Stomach smooth muscle (tissue), 2 donors: ENCODE data around the gene THEM4.
"Not testable (repeated sequence)": the region's sequence is repeated elsewhere in the genome, so short reads cannot be mapped to it uniquely, and the experiment has no call there.

Experiments
- H3K27ac ChIP-seq: one replicate; pipeline ENCODE4 v1.7.0; 2013; ENCODE audit warnings: mild to moderate bottlenecking, low read length, inconsistent platforms
- H3K27me3 ChIP-seq, 2 donors: one replicate each; pipeline ENCODE4 v1.7.0; 2013; ENCODE audit warnings: low read length in 2 of 2; ENCODE audit not compliant: insufficient read depth in 2 of 2, control insufficient read depth in 1 of 2
- H3K36me3 ChIP-seq, 2 donors: one replicate each; pipeline ENCODE4 v1.7.0; 2013; ENCODE audit warnings: low read length in 2 of 2; ENCODE audit not compliant: control insufficient read depth in 2 of 2, insufficient read depth in 2 of 2
- H3K4me1 ChIP-seq: one replicate; pipeline ENCODE4 v1.7.0; 2013; ENCODE audit warnings: low read length; ENCODE audit not compliant: control insufficient read depth, insufficient read depth
- H3K4me3 ChIP-seq, 2 donors: one replicate each; pipeline ENCODE4 v1.7.0; 2013; ENCODE audit warnings: low read length in 2 of 2
- H3K9ac ChIP-seq, 2 donors: one replicate each; pipeline ENCODE4 v1.7.0; 2013; ENCODE audit warnings: low read length in 2 of 2, mild to moderate bottlenecking in 1 of 2
- H3K9me3 ChIP-seq, 2 donors: one replicate each; pipeline ENCODE4 v1.7.0; 2013; ENCODE audit warnings: low read length in 2 of 2; ENCODE audit not compliant: control insufficient read depth in 2 of 2
- donor health status: healthy.
- donor health status: Pancreatic carcinoma.

The THEM4 gene

GRCh38 chr1:151875419-151876097, 33.8 kb downstream of the THEM4 start:
- Histone ChIP-seq H3K36me3 (peaks cover 9 to 18% of the 10 kb centered on the region in 2 donors), H3K27me3 (no peaks in the 10 kb centered on the region), H3K4me1 (no peaks in the 10 kb centered on the region), H3K9me3 (no peaks in the 10 kb centered on the region), H3K4me3 (no peak overlapping the region), H3K27ac (no peak overlapping the region), H3K9ac (no peak overlapping the region)

GRCh38 chr1:151872776-151873175, 36.5 kb downstream of the THEM4 start:
- not testable (repeated sequence) for H3K4me3 ChIP-seq, H3K27ac ChIP-seq, H3K9ac ChIP-seq, H3K9me3 ChIP-seq, H3K27me3 ChIP-seq, H3K4me1 ChIP-seq
- H3K36me3 ChIP-seq: peaks cover 9 to 15% of the 10 kb centered on the region in 2 donors

GRCh38 chr1:151871284-151872030, 37.9 kb downstream of the THEM4 start:
- no peaks in the 10 kb centered on the region for H3K4me1 ChIP-seq
- no peak overlapping the region for H3K9ac ChIP-seq
- H3K36me3 ChIP-seq: peaks cover 7 to 12% of the 10 kb centered on the region in 2 donors
- H3K27ac ChIP-seq: no peak overlapping the region
- H3K27me3 ChIP-seq: no peaks in the 10 kb centered on the region
- H3K4me3 ChIP-seq: no peak overlapping the region
- no peaks in the 10 kb centered on the region for H3K9me3 ChIP-seq

GRCh38 chr1:151868486-151868885, 40.8 kb downstream of the THEM4 start:
- Histone ChIP-seq H3K4me1 (no peaks in the 10 kb centered on the region), H3K9ac (no peak overlapping the region), H3K27ac (no peak overlapping the region), H3K36me3 (peaks cover under 1% of the 10 kb centered on the region in 2 donors), H3K4me3 (no peak overlapping the region), H3K9me3 (no peaks in the 10 kb centered on the region), H3K27me3 (no peaks in the 10 kb centered on the region)

GRCh38 chr1:151867765-151868411, 41.4 kb downstream of the THEM4 start:
- Histone ChIP-seq H3K36me3 (no peaks in the 10 kb centered on the region), H3K4me3 (no peak overlapping the region), H3K4me1 (no peaks in the 10 kb centered on the region), H3K9ac (no peak overlapping the region), H3K9me3 (no peaks in the 10 kb centered on the region), H3K27me3 (no peaks in the 10 kb centered on the region), H3K27ac (no peak overlapping the region)

GRCh38 chr1:151867321-151867720, 42.0 kb downstream of the THEM4 start:
- H3K27ac ChIP-seq: no peak overlapping the region
- H3K9me3 ChIP-seq: no peaks in the 10 kb centered on the region

GRCh38 chr1:151864411-151864810, 44.9 kb downstream of the THEM4 start:
- H3K4me3 ChIP-seq: no peak overlapping the region
- H3K36me3 ChIP-seq: no peaks in the 10 kb centered on the region
- no peak overlapping the region for H3K27ac ChIP-seq
- H3K4me1 ChIP-seq: no peaks in the 10 kb centered on the region
- H3K27me3 ChIP-seq: no peaks in the 10 kb centered on the region
- H3K9me3 ChIP-seq: no peaks in the 10 kb centered on the region
- no peak overlapping the region for H3K9ac ChIP-seq

More at GRCh38 chr1:151867321-151867720, 42.0 kb downstream of the THEM4 start:
- Histone ChIP-seq H3K27me3 (no peaks in the 10 kb centered on the region), H3K9ac (no peak overlapping the region), H3K4me3 (no peak overlapping the region), H3K36me3 (no peaks in the 10 kb centered on the region), H3K4me1 (no peaks in the 10 kb centered on the region)

- Histone ChIP-seq H3K4me1 (no peaks in the 10 kb centered on the region), H3K9ac (no peak overlapping the region), H3K4me3 (no peak overlapping the region), H3K36me3 (no peaks in the 10 kb centered on the region), H3K27me3 (no peaks in the 10 kb centered on the region), H3K9me3 (no peaks in the 10 kb centered on the region), H3K27ac (no peak overlapping the region)
Observed at GRCh38 chr1:151862604-151863003, 46.7 kb downstream of the THEM4 start.

- Histone ChIP-seq H3K36me3 (no peaks in the 10 kb centered on the region), H3K4me1 (no peaks in the 10 kb centered on the region), H3K4me3 (no peak overlapping the region), H3K27ac (no peak overlapping the region), H3K9ac (no peak overlapping the region), H3K9me3 (no peaks in the 10 kb centered on the region), H3K27me3 (no peaks in the 10 kb centered on the region)
Observed at GRCh38 chr1:151860504-151861187, 48.7 kb downstream of the THEM4 start.

GRCh38 chr1:151859891-151860293, 49.4 kb downstream of the THEM4 start:
- Histone ChIP-seq H3K27ac (no peak overlapping the region), H3K4me3 (no peak overlapping the region), H3K36me3 (no peaks in the 10 kb centered on the region), H3K4me1 (no peaks in the 10 kb centered on the region), H3K27me3 (no peaks in the 10 kb centered on the region), H3K9me3 (no peaks in the 10 kb centered on the region), H3K9ac (no peak overlapping the region)
